Spinal cord (tissue), 10 donors: Measurements from ENCODE around the gene UNC5C. TPM values are rescaled to one million over a fixed set of nuclear protein-coding genes. Genes with fewer than 3 reads are reported as not detected.
A peak's percentile ranks its signal among the peaks of the same experiment; 100 is the strongest.

Source experiments
- DNase-seq, 6 donors: peaks; one replicate each; pipeline versions ENCODE4 v3.0.0 to v3.0.0-alpha.2; 2013 to 2015; ENCODE audit warnings: low spot score in 6 of 6, low read depth in 4 of 6
- H3K27ac ChIP-seq: one replicate; pipeline ENCODE4 v1.5.1; 2013; ENCODE audit warnings: low read depth, low read length, control low read depth
- H3K27me3 ChIP-seq: one replicate; pipeline ENCODE4 v1.6.1; 2013; ENCODE audit warnings: low read length; ENCODE audit not compliant: control insufficient read depth, insufficient read depth
- H3K36me3 ChIP-seq: one replicate; pipeline ENCODE4 v1.6.1; 2013; ENCODE audit warnings: low read length; ENCODE audit not compliant: control insufficient read depth, insufficient read depth
- H3K4me1 ChIP-seq: one replicate; pipeline ENCODE4 v1.6.1; 2013; ENCODE audit warnings: low read length; ENCODE audit not compliant: control insufficient read depth, insufficient read depth
- H3K4me3 ChIP-seq: one replicate; pipeline ENCODE4 v1.5.1; 2013; ENCODE audit warnings: low read depth, low read length, control low read depth
- H3K9me3 ChIP-seq: one replicate; pipeline ENCODE4 v1.6.1; 2013; ENCODE audit warnings: low read length; ENCODE audit not compliant: control insufficient read depth, insufficient read depth
- WGBS: methylation state at CpG from one replicate; pipeline ENCODE4 v1.1.5; 2013; ENCODE audit warnings: missing lambda C conversion rate; ENCODE audit not compliant: insufficient coverage; 5-methylcytosine and 5-hydroxymethylcytosine counted together
- polyA plus RNA-seq, 2 donors: library from polyadenylated mRNA; unstranded; fragments of 120-200 nt; gene quantifications; one replicate each; pipeline ENCODE4 v1.2.1, GENCODE V29; 2013; ENCODE audit not compliant: insufficient read length in 2 of 2
- total RNA-seq, 2 donors: library from RNA; depleted of rRNA in 1 of 2; stranded (reverse); fragments of 120-200 nt in 1 of 2; fragments of >200 nt in 1 of 2; gene quantifications; one replicate each; pipeline versions ENCODE4 v1.2.3 to v1.2.4, GENCODE V29; 2013 to 2014
- donor health status: healthy.

UNC5C gene
- total and polyA plus RNA-seq, 4 donors, result 11.3 to 33.2 (median 20.7) TPM

DNA sequence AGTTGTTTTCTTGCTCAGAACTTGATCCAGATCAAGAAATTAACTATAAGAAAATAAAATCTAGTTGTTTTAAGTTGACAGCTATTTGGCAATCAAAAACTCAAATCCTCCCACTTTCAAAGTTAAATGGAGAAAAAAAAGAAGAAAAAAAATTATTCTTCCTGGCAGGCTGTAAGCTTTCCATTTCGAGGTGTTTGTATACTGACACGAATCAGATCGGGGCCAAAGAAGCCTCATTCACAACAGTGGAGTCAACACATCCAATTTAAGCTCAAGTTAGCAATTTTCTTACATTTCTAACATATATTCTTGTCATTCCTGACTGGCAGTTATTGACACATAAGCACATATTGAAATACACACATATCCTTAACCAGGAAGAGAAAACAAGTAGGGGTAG lies 119.4 kb downstream of the UNC5C start:
- H3K27ac ChIP-seq, result no peak overlapping the region
- WGBS, result 80% methylated on average over 1 of the region's 3 CpGs
- no peaks in the 10 kb centered on the region for H3K4me1 ChIP-seq

DNA sequence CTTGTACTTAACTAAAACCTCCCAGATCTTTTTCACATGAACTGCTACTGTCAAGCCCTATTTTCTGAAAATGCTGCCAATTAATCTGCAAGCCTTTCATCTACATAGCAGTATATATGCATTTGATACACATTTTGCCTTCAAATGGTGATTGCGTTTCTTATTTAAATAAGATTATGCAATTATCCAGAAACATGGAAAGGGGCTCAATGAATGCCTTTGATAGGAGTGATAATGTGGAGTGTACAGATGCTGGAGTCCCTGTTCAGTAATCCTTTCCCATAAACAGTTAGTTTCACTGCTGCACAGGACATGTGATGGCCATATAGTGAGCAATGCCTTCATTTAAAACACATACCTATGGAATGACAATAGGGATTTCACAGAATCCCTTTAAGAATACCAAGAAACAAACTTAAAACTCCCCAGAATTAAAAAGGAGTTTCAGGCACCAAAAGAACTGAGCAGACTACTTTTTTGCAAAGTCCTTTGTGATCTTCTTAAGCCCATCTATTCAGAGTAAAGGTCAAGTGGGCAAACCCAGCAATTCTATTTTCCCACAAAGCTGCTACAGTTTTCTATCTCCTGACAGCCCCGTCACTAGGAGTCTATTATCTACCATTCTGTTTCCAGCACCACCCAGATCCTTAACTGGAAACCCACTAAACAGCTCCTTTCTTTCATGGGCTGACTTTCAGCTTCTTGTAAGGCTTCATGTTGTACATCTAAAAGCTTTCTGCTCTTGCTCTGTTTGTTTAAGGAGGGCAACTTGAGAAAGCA lies 120.3 kb downstream of the UNC5C start:
- 44% methylated on average over 1 of the region's 2 CpGs for WGBS
- H3K36me3 ChIP-seq, result no peaks in the 10 kb centered on the region
- DNase-seq, result peak in 2 of 6 donors; percentile 52 to 73
- H3K9me3 ChIP-seq, result no peaks in the 10 kb centered on the region
- H3K27ac ChIP-seq, result no peak overlapping the region
- H3K27me3 ChIP-seq, result no peaks in the 10 kb centered on the region
- H3K4me3 ChIP-seq, result no peak overlapping the region
- H3K4me1 ChIP-seq, result no peaks in the 10 kb centered on the region

More for the DNA sequence above, 119.4 kb downstream of the UNC5C start:
- Histone ChIP-seq H3K4me3 (no peak overlapping the region), H3K27me3 (no peaks in the 10 kb centered on the region), H3K36me3 (no peaks in the 10 kb centered on the region), H3K9me3 (no peaks in the 10 kb centered on the region)
- DNase-seq, result no peak

DNA sequence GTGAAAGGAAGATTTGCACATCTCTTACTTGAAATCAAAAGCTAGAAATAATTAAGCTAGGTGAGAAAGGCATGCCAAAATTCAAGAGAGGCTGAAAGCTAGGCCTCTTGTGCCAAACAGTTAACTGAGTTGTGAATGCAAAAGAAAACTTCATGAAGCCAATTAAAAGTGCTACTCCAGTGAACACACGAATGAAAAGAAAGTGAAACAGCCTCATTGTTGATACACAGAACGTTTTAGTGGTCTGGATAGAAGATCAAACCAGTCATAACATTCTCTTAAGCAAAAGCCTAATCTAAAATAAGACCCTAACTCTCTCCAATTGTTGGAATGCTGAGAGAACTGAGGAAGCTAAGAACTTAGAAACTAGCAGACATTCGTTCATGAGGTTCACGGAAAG lies 122.3 kb downstream of the UNC5C start:
- no peaks in the 10 kb centered on the region for H3K9me3 ChIP-seq
- no CpG with 5 or more reads among the region's 4 CpGs for WGBS
- no peak for DNase-seq
- no peak overlapping the region for H3K4me3 ChIP-seq
- H3K36me3 ChIP-seq, result no peaks in the 10 kb centered on the region
- no peaks in the 10 kb centered on the region for H3K4me1 ChIP-seq
- no peak overlapping the region for H3K27ac ChIP-seq
- no peaks in the 10 kb centered on the region for H3K27me3 ChIP-seq

DNA sequence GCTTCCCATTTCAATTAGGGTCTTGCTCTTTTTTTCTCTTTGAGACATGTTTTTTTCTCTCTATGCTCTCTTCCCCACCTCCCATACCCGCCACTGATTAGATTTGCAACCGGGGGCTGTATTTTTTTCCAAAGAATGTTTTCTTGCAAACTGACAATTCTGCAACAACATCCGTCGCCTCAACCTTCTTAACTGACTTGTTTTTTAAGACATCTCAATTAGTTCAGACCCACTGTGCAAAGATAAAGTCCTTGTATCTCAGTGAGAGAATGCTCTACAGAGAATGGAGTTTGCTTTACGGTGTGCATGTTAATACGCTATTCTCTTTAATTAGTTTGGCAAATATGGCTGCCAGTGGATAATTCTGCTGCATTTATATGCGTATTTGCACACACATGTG lies 126.3 kb downstream of the UNC5C start:
- Histone ChIP-seq H3K4me1 (no peaks in the 10 kb centered on the region), H3K27ac (no peak overlapping the region), H3K4me3 (no peak overlapping the region), H3K27me3 (no peaks in the 10 kb centered on the region), H3K36me3 (no peaks in the 10 kb centered on the region), H3K9me3 (no peaks in the 10 kb centered on the region)
- 80% methylated on average over 1 of the region's 7 CpGs for WGBS
- DNase-seq, result peak in 1 of 6 donors; percentile 86

DNA sequence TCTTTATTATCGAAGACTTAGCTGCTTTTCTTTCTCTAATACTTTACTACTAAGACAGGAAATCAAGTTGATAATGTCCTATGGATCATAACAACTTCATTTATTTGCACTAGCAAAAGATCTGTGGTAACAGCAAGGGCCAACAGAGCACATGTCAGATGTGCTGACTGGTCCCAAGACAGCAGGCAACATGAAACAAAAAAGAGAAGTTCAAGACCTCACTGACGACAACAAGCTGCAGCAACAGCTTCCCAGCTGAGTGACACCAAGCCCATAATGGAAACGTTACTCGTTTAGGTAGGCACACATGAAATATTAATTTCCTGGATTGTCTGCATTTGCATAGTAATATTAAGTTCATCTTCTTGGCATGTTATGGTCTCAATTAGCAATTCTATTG lies 126.9 kb downstream of the UNC5C start:
- WGBS, result no CpG with 5 or more reads among the region's 4 CpGs
- Histone ChIP-seq H3K27ac (no peak overlapping the region), H3K4me3 (no peak overlapping the region), H3K4me1 (no peaks in the 10 kb centered on the region), H3K9me3 (no peaks in the 10 kb centered on the region), H3K27me3 (no peaks in the 10 kb centered on the region), H3K36me3 (no peaks in the 10 kb centered on the region)
- DNase-seq, result peak in 1 of 6 donors; percentile 38

DNA sequence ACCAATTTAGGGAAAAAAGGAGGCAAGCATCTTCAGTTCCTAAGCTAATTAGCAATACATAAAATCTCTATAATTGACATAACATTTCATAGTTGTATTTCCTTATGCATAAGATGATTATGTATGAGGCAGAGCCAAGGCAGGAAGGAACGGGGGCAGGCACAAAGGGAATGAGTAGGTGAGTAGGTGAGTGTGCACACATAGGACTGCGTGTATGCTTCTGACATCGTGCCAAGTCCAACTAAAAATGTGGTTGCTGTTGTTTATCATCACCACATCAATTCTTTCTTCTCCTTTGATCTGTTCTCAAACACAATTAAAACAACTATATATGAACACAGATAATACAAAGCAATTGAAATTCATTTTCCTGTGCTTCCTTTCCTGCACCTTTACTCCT lies 131.2 kb downstream of the UNC5C start:
- DNase-seq, result no peak
- Histone ChIP-seq H3K27ac (no peak overlapping the region), H3K27me3 (no peaks in the 10 kb centered on the region), H3K9me3 (no peaks in the 10 kb centered on the region), H3K4me1 (no peaks in the 10 kb centered on the region), H3K4me3 (no peak overlapping the region), H3K36me3 (no peaks in the 10 kb centered on the region)
- WGBS, result no CpG with 5 or more reads among the region's 3 CpGs

DNA sequence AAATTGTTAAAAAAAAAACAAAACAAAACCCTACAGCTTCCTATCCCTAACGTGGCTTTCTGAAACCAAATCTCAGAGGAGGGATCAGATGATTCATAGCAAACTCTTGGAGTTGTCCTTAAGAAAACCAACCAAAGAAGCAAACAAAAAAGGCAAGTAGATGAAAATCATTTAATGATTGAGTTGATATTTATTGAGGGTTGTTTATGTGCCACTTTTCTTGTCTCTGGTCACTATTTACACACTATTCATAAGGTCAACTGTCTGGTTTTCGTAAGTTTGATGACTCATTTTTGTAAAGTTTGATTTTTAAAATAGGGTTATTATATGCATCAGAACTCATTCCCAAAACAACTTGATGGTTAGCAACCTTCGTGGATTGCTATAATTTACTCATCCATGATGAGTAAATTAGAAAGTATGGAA lies 133.4 kb downstream of the UNC5C start:
- Histone ChIP-seq H3K9me3 (no peaks in the 10 kb centered on the region), H3K27me3 (no peaks in the 10 kb centered on the region), H3K27ac (no peak overlapping the region), H3K4me1 (no peaks in the 10 kb centered on the region), H3K4me3 (no peak overlapping the region), H3K36me3 (no peaks in the 10 kb centered on the region)
- no CpG with 5 or more reads among the region's 3 CpGs for WGBS
- DNase-seq, result no peak

DNA sequence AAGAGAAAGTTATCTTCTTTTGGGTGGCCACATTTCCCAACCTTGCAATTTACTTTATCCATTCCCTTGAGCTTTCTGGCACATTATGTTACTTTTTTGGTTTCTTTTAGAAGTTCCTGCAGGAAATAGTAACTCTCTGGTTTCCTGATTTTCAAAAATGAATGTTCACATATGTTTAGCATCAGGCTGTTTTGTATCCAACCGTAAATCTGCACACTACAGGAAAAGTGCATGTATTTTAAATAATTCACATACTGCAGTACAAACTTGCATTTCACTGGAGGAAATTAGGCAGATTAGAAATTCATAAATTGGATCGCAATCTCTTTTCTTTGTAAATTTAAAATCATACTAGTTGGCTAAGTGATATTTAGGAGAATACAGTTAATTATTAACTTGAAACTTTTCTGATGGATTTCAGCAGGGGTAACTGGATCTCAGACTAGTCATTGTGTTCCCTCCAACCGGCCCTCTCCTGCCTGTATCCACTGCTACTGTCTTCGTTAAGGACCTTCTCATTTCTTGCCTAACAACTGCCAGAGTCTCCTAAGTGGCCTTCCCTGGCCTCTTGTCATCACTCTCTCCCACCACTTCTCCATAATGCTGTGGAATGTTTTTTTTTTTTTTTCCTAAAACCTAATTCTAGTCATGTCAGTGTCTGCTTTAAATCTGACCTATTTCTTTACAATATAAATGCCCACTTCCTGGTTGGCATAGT lies 137.2 kb downstream of the UNC5C start:
- Histone ChIP-seq H3K27me3 (no peaks in the 10 kb centered on the region), H3K9me3 (no peaks in the 10 kb centered on the region), H3K36me3 (no peaks in the 10 kb centered on the region), H3K27ac (no peak overlapping the region), H3K4me3 (no peak overlapping the region), H3K4me1 (no peaks in the 10 kb centered on the region)
- no peak for DNase-seq
- WGBS, result 71% methylated on average over 2 of the region's 4 CpGs

DNA sequence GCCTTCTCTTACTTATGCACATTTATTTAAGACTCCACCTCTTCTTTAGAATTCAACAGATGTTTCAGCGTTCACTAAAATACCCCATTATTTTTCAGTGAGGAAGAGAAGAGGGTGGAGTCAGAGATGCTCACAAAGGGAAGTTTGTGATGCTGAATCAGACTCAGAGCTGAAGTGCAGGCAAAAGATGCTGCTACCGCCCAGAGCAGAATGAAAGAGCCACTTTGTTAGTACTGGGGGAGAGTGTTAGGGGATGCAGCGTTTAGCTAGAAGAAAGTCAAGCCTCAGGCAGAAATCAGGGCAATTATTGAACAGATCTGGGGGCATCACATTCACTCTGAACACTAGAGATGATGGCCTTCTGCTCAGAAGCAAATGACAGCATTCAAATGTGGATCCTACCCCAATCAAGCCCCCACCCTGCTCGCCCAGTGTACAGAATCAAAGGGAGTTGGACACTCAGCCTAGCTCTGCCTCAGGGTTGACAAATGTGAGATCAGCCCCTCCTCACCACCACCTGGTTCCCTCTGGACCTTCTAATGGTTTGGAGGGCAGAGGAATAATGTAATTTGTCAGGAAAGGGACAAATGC lies 138.3 kb downstream of the UNC5C start:
- no peaks in the 10 kb centered on the region for H3K27me3 ChIP-seq
- DNase-seq, result peak in 2 of 6 donors; percentile 63
- no peaks in the 10 kb centered on the region for H3K36me3 ChIP-seq
- peak overlapping the region; percentile 57 for H3K27ac ChIP-seq
- H3K4me3 ChIP-seq, result no peak overlapping the region
- no peaks in the 10 kb centered on the region for H3K9me3 ChIP-seq
- WGBS, result 38% methylated on average over 1 of the region's 4 CpGs
- no peaks in the 10 kb centered on the region for H3K4me1 ChIP-seq
